Sigmoid colon (tissue), 7 donors: ENCODE measurements around the gene SNX27. TPM values are rescaled to one million over a fixed set of nuclear protein-coding genes. Genes with fewer than 3 reads are reported as not detected.

ENCODE experiments used
- DNase-seq: peaks from one replicate; pipeline ENCODE4 v3.0.0-alpha.2; 2019
- H3K27ac ChIP-seq, 4 donors: fragments of 200-600 bp; sonication (generic); one replicate each; pipeline ENCODE4 v1.5.1; 2016 to 2019; ENCODE audit warnings: mild to moderate bottlenecking in 1 of 4
- H3K27me3 ChIP-seq, 3 donors: fragments of 200-600 bp; sonication (generic); one replicate each; pipeline ENCODE4 v1.5.1; 2019; ENCODE audit warnings: mild to moderate bottlenecking in 1 of 3
- H3K36me3 ChIP-seq, 4 donors: fragments of 200-600 bp; sonication (generic); one replicate each; pipeline ENCODE4 v1.5.1; 2016 to 2019
- H3K4me1 ChIP-seq, 4 donors: fragments of 200-600 bp; sonication (generic); one replicate each; pipeline ENCODE4 v1.5.1; 2017 to 2019
- H3K4me3 ChIP-seq, 4 donors: fragments of 200-600 bp; sonication (generic); one replicate each; pipeline ENCODE4 v1.5.1; 2017 to 2019; ENCODE audit warnings: mild to moderate bottlenecking in 2 of 4, moderate library complexity in 1 of 4
- H3K9me3 ChIP-seq, 4 donors: fragments of 200-600 bp in 3 of 4; sonication (generic) in 3 of 4; one replicate each; pipeline versions ENCODE4 v1.5.1 to v1.6.1; 2013 to 2019
- EP300 ChIP-seq, 4 donors: sonication (generic); formaldehyde crosslinking; IDR thresholded peaks; one replicate each; pipeline ENCODE4 v1.6.1; 2017; ENCODE audit warnings: antibody characterized with exemption in 4 of 4
- POLR2A ChIP-seq, 2 donors: fragments of 450-650 bp; IDR thresholded peaks; one replicate each; pipeline ENCODE4 v1.6.1; 2016; ENCODE audit warnings: antibody characterized with exemption in 2 of 2, mild to moderate bottlenecking in 2 of 2, moderate library complexity in 2 of 2
- POLR2AphosphoS5 ChIP-seq, 4 donors: sonication (generic); formaldehyde crosslinking; IDR thresholded peaks; one replicate each; pipeline ENCODE4 v1.6.1; 2017; ENCODE audit warnings: antibody characterized with exemption in 4 of 4
- WGBS, 2 donors: extraction: QIAGEN DNeasy Blood & Tissue Kit; methylation state at CpG; one replicate each; pipeline ENCODE4 v1.1.7; 2013; 5-methylcytosine and 5-hydroxymethylcytosine counted together
- intact Hi-C: fragments of 100-400 bp; cut with DNase I; formaldehyde crosslinking; loops from one replicate; pipeline ENCODE4 v1.15.1; 2023
- polyA plus RNA-seq, 3 donors: library from polyadenylated mRNA; stranded (reverse); fragments of 200-250 nt; gene quantifications; one replicate each; pipeline ENCODE4 v1.2.3, GENCODE V29; 2013
- total RNA-seq, 4 donors: library from RNA; depleted of rRNA; stranded (reverse); fragments of >200 nt; gene quantifications; one replicate each; pipeline ENCODE4 v1.1.0, GENCODE V29; 2016
- TF ChIP-seq, protein P1 (sequence below), 4 experiments: fragments of 450-650 bp in 3 of 4; fragments of 200-600 bp in 1 of 4; IDR thresholded peaks; one replicate each; pipeline ENCODE4 v1.5.1; 2016 to 2019; ENCODE audit warnings: antibody characterized with exemption in 4 of 4, mild to moderate bottlenecking in 3 of 4, moderate library complexity in 2 of 4
- donor health status: healthy with polysubstance abuse.
- donor health status: Bipolar disorder and iron deficiency.
- donor health status: healthy.

Gene SNX27
- total and polyA plus RNA-seq, 7 donors = 3.6 to 59.0 (median 49.0) TPM

DNA sequence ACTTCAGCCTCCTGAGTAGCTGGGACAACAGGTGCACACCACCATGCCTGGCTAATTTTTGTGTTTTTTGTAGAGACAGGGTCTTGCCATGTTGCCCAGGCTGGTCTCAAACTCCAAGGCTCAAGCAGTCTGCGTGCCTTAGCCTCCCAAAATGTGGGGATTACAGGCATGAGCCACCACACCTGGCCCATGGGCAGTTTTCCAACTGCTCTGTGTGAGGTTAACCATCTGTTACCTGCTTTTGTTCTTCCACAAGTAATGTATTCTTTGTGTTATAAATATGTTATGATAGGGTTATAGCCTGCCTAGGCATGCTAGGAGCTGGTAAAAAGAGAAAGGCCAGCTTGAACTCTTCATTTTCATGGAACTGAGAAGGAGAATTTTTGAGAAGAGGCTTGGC lies 41.0 kb upstream of the SNX27 start:
- no peak for DNase-seq
- no peak overlapping the region for H3K27ac ChIP-seq
- no peak overlapping the region for H3K4me3 ChIP-seq
- H3K4me1 ChIP-seq = no peaks in the 10 kb centered on the region
- H3K27me3 ChIP-seq = no peaks in the 10 kb centered on the region
- no peaks in the 10 kb centered on the region for H3K9me3 ChIP-seq
- intact Hi-C loops = no loop called here
- 19 to 72% methylated on average over 1 of the region's 1 CpG for WGBS, 2 donors
- no peak for TF ChIP-seq POLR2AphosphoS5 (IDR thresholded peaks at IDR 0.05)
- TF ChIP-seq, protein P1, sequence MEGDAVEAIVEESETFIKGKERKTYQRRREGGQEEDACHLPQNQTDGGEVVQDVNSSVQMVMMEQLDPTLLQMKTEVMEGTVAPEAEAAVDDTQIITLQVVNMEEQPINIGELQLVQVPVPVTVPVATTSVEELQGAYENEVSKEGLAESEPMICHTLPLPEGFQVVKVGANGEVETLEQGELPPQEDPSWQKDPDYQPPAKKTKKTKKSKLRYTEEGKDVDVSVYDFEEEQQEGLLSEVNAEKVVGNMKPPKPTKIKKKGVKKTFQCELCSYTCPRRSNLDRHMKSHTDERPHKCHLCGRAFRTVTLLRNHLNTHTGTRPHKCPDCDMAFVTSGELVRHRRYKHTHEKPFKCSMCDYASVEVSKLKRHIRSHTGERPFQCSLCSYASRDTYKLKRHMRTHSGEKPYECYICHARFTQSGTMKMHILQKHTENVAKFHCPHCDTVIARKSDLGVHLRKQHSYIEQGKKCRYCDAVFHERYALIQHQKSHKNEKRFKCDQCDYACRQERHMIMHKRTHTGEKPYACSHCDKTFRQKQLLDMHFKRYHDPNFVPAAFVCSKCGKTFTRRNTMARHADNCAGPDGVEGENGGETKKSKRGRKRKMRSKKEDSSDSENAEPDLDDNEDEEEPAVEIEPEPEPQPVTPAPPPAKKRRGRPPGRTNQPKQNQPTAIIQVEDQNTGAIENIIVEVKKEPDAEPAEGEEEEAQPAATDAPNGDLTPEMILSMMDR (IDR thresholded peaks at IDR 0.05) = no peak
- no peak for TF ChIP-seq POLR2A (IDR thresholded peaks at IDR 0.05)
- no peak for TF ChIP-seq EP300 (IDR thresholded peaks at IDR 0.05)
- peaks cover 0 to 73% (median 16%) of the 10 kb centered on the region in 4 donors for H3K36me3 ChIP-seq

DNA sequence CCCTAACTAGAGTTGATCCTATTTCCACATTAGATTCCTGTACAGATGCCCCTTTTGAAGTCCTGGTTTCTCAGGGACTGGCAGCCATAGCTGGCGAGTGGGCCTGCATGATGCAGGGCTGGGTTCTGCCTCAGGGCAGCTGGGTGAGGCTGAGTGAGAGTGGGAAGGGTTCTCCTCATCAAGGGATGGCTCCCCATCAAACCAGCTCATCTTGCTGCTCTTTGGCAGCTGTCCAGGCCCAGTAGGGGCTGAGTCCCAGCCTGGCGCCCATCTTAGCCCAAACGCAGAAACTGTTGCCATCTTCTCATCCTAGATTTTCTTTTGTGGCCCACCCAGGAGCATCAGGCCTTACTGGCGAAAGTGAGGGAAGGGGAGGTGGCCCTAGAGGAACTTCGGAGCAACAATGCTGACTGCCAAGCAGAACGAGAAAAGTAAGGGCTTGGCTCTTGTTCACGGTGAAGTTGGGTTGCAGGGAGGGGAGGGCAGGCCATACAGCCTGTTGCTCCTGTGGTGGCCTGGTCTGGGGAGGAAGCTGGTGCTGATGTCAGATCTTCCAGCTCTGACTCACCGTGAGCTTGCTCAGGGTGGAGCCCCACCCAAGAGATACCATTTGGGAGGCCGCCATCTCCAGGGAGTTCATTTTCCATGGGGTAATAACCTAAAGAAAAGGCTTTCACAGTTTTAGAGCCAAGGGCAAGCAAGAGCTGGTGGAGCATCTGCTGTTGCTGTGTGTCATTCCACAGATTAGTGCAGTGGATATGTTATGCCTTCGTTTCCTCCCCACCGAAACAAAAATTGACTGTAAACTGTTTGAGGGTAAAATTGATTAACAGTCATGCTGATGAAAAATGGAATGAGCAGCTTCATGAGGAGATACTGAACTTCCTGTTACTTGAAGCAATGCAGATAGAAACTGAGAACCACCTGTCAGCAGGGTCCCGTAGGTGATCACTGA lies 37.0 kb upstream of the SNX27 start:
- Histone ChIP-seq H3K9me3 (no peaks in the 10 kb centered on the region), H3K4me1 (no peaks in the 10 kb centered on the region), H3K27me3 (no peaks in the 10 kb centered on the region), H3K27ac (no peak overlapping the region), H3K36me3 (peaks cover 7 to 78% (median 21%) of the 10 kb centered on the region in 4 donors), H3K4me3 (no peak overlapping the region)
- intact Hi-C loops = no loop called here
- no peak for DNase-seq
- no peak for TF ChIP-seq POLR2A (IDR thresholded peaks at IDR 0.05)
- TF ChIP-seq, protein P1 (IDR thresholded peaks at IDR 0.05) = no peak
- WGBS, 2 donors = 80 to 82% methylated on average over 12 of the region's 12 CpGs

DNA sequence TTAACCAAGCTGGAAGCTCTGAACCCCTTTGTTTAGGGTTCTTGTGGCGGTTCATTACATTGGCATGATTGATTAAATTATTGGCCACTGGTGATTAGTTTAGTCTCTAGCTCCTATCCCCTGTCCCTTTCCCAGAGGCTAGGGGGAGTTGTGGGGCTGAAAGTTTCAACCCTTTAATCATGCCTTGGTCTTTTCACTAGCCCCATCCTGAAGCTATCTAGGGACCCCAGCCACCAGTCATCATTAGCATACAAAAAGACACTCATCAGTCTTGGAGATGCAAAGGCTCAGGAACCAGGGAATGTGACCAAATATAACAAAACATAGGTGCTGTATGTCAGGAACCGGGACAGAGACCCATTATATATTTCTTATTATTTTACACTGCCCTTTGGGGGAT lies 34.7 kb upstream of the SNX27 start:
- 97 to 98% methylated on average over 2 of the region's 2 CpGs for WGBS, 2 donors
- Histone ChIP-seq H3K36me3 (peaks cover 9 to 89% (median 34%) of the 10 kb centered on the region in 4 donors), H3K4me1 (no peaks in the 10 kb centered on the region), H3K9me3 (no peaks in the 10 kb centered on the region), H3K27ac (no peak overlapping the region), H3K4me3 (no peak overlapping the region), H3K27me3 (no peaks in the 10 kb centered on the region)
- intact Hi-C loops = no loop called here
- no peak for DNase-seq
- TF ChIP-seq POLR2AphosphoS5 (IDR thresholded peaks at IDR 0.05) = no peak
- no peak for TF ChIP-seq POLR2A (IDR thresholded peaks at IDR 0.05)
- no peak for TF ChIP-seq EP300 (IDR thresholded peaks at IDR 0.05)
- TF ChIP-seq, protein P1 (IDR thresholded peaks at IDR 0.05) = no peak

DNA sequence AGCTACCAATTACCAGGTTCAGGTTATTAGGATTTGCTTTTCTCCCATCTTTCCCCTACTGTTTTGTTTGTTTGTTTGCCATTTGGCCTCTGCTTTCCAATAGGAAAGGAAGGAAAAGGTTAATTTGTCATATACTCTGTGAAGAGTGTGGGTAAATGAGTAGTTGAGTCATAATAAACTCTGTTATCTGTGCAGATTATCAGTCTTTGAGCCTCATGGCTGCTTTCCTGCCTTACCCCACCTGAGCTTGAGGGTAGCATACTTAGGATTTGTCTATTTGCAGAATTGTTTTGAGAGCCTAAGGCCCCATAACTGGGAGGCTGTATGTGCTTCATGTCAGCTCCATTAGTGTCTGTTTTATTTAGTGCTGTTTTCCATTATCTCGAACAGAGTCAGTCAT lies 32.9 kb upstream of the SNX27 start:
- Histone ChIP-seq H3K4me3 (no peak overlapping the region), H3K27me3 (no peaks in the 10 kb centered on the region), H3K4me1 (no peaks in the 10 kb centered on the region), H3K9me3 (no peaks in the 10 kb centered on the region), H3K27ac (no peak overlapping the region), H3K36me3 (peaks cover 9 to 82% (median 36%) of the 10 kb centered on the region in 4 donors)
- intact Hi-C loops = no loop called here
- 87 to 93% methylated on average over 1 of the region's 1 CpG for WGBS, 2 donors
- DNase-seq = no peak
- TF ChIP-seq POLR2AphosphoS5 (IDR thresholded peaks at IDR 0.05) = no peak
- TF ChIP-seq, protein P1 (IDR thresholded peaks at IDR 0.05) = no peak
- no peak for TF ChIP-seq POLR2A (IDR thresholded peaks at IDR 0.05)
- no peak for TF ChIP-seq EP300 (IDR thresholded peaks at IDR 0.05)
